NCI-H69 (cell line): ENCODE measurements around the gene MOV10.
"Not testable (repeated sequence)": the region's sequence is repeated elsewhere in the genome, so short reads cannot be mapped to it uniquely, and the experiment has no call there.

Source experiments
- DNase-seq: peaks from one replicate; lab custom pipeline; 2025; lab: John Stamatoyannopoulos, UW

Gene MOV10, protein sequence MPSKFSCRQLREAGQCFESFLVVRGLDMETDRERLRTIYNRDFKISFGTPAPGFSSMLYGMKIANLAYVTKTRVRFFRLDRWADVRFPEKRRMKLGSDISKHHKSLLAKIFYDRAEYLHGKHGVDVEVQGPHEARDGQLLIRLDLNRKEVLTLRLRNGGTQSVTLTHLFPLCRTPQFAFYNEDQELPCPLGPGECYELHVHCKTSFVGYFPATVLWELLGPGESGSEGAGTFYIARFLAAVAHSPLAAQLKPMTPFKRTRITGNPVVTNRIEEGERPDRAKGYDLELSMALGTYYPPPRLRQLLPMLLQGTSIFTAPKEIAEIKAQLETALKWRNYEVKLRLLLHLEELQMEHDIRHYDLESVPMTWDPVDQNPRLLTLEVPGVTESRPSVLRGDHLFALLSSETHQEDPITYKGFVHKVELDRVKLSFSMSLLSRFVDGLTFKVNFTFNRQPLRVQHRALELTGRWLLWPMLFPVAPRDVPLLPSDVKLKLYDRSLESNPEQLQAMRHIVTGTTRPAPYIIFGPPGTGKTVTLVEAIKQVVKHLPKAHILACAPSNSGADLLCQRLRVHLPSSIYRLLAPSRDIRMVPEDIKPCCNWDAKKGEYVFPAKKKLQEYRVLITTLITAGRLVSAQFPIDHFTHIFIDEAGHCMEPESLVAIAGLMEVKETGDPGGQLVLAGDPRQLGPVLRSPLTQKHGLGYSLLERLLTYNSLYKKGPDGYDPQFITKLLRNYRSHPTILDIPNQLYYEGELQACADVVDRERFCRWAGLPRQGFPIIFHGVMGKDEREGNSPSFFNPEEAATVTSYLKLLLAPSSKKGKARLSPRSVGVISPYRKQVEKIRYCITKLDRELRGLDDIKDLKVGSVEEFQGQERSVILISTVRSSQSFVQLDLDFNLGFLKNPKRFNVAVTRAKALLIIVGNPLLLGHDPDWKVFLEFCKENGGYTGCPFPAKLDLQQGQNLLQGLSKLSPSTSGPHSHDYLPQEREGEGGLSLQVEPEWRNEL

GRCh38 chr1:112674440-112674985, at the start of gene MOV10:
Gene MOV10, plus strand, starts transcription at chr1:112674659. Its CDS starts 254 bp downstream, at chr1:112674913.
- DNase-seq: peak; percentile 69

DNA sequence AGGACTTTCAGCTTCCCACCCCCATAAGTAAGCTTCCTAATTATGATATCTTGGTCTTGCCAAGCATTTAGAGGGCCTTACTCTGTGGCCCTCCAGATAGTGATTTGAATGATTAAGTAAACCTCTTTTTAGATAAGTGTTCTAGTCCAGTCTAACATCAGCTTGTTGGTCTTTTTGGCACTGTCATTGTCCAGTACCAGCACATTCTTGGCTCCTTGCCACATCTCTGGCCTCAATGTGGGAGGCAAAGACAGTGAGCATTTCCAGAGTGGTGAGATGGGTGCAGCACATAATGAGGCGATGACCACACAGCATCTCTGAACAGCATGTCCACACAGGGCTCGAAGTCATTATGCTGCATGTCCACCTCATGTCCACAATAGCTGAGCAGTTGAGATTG, 48.8 kb upstream of the MOV10 start:
- DNase-seq: no peak

DNA sequence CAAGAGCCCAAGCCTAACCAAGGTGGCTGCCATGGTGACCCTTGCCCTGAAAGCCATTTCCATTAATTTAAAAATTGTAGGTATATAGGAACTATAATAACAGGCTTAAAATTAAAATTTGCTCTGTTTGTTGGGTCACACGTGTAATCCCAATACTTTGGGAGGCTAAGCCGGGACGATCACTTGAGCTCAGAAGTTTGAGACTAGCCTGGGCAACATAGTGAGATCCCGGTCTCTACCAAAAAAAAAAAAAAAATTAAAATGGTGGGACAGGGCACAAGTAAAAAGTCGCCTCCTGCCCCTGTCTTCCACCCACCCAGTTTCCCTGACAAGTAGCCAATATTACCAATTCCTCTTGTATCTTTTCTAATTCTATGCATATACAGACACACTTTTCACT, 48.3 kb upstream of the MOV10 start:
- no peak for DNase-seq

DNA sequence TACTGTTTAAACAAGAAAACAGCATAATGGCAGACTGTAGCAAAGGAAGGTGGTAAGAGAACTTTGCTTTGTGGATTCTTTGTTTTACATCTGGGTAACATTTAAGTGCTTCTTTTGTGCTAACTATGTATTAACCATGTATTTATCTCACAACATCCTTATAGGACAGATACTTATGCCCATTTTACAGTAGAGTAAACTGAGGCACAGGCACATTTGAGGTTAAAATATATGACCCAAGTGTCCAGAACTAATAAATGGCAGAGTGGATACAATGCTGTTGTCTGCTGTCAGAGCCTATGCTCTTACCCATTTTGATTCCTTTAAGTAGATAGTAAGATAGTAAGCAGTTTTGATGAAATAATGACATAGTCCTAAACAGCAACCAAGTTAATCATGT, 47.6 kb upstream of the MOV10 start:
- DNase-seq: no peak

DNA sequence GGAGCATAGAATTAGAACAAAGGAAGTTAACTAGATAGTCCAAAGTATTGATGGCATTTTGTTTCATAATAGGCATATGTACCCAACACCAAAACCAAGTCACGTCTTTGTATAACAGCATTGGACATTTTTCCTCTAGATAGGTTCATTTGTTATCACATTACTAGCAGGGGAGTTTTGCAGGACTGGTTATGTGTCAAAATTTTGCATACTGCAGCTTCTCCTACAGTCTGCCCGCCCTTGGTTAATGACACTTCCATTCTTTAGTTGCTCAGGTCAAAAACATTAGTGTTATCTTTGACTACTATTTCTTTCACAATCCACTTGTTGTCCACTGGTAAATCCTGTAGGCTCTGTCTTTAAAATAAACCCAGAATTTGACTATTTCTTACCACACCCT, 45.9 kb upstream of the MOV10 start:
- no peak for DNase-seq

GRCh38 chr1:112629256-112629655, 45.2 kb upstream of the MOV10 start:
- no peak for DNase-seq

- DNase-seq: no peak
Observed at GRCh38 chr1:112633628-112634027, 40.8 kb upstream of the MOV10 start.

DNA sequence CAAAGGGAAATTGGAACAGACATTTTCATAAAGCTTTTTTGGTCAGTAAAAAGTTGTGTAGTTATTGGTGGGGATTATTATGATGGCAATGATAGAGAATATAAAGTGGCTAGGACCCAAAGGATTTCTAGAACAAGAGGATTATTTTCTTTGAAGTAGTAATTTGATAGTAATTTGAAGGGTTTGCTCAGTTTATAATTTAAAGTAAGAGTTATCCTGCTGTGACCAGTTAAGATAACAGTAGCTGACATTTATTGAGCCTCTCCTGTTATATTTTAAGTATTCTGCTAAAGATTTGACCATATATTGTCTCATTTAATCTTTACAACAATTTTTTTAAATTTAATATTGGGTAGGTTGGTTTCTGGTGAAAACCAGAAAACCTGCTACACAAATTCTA, 40.1 kb upstream of the MOV10 start:
- no peak for DNase-seq

DNA sequence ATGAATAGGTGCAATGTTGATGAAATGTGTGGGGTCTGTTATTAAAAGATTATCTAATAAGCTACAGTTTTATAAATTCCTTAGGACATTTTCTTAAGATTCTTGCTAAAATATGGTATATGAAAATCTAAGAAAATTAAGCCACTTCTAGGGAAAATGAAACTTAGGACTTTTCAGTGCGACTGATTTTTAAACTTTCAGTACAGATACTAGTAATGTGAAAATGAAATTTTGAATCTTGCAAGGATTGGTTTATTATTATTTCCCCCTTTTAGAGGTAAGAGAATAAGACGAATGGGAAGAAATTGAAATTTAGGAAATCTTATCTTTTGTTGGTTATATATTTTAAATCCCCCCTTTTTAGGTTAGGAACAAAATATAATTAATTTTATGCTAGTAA, 38.4 kb upstream of the MOV10 start:
- DNase-seq: no peak

- DNase-seq: no peak
Observed at GRCh38 chr1:112636597-112637253, 37.7 kb upstream of the MOV10 start.

DNA sequence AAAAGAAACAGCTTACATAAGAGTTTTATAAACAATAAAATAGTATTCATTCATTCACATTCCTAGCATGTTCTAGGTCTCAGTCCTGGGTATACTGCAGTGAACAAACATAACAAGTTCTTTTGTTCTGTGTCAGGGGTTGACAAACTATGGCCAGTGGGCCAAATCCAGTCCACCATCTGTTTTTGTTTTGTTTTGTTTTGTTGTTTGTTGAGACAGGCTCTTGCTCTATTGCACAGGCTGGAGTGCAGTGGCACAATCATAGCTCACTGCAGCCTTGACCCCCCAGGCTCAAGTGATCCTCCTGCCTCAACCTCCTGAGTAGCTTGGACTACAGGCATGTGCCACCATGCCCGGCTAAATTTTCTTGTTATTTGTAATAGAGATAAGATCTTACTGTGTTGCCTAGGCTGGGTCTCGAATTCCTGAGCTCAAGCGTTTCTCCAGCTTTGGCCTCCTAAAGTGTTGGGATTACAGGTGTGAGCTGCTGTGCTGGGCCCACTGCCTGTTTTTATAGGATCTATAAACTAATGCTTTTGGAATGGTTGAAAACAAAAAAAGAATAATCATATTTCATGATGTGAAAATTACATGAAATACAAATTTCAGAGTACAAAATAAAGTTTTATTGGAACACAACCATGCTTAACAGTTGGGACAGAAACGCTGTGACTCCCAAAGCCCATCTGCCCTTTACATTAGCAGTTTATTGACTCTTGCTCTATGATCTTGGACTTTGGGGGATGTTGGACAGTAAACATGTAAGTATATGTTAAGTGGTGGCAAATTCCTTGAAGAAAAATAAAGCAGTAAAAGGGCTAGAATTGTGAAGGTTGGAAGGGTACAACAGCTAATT, 37.0 kb upstream of the MOV10 start:
- peak; percentile 1 for DNase-seq

DNA sequence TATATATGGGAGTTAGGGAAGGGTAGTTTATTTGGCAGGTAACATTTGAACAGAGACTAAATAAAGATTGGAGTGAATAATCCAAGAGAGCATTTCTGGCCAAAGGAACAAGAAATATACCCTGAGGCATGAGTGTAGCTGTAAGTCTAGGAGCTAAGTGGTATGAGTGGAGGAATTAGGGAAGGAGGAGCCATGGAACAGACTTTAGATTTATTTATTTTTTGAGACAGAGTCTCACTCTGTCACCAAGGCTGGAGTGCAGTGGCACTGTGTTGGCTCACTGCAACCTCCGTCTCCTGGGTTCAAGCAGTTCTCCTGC, 36.4 kb upstream of the MOV10 start:
- no peak for DNase-seq

- DNase-seq: not testable (repeated sequence)
Observed at GRCh38 chr1:112640437-112640836, 34.0 kb upstream of the MOV10 start.

DNA sequence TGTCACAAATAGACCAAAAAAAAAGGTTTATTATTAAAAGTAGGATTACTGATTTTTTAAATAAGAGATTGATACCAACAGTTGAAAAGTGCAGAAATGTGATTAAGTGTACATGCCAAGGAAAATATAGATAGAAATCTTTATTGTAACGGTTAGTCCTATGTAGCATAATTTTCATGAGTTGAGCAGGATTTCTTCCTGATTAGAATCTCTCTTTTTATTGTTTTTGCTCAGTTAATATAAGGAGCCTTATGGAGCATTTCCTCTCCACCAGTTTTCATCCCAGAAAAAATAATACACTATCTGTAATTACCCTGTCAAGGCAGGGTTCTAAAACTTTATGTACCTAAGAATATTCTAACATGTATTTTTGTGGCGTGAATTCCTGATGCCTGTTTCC, 31.4 kb upstream of the MOV10 start:
- no peak for DNase-seq

GRCh38 chr1:112646225-112646624, 28.2 kb upstream of the MOV10 start:
- DNase-seq: no peak

GRCh38 chr1:112651205-112651604, 23.3 kb upstream of the MOV10 start:
- no peak for DNase-seq

GRCh38 chr1:112665857-112666256, 8.6 kb upstream of the MOV10 start:
- DNase-seq: no peak

DNA sequence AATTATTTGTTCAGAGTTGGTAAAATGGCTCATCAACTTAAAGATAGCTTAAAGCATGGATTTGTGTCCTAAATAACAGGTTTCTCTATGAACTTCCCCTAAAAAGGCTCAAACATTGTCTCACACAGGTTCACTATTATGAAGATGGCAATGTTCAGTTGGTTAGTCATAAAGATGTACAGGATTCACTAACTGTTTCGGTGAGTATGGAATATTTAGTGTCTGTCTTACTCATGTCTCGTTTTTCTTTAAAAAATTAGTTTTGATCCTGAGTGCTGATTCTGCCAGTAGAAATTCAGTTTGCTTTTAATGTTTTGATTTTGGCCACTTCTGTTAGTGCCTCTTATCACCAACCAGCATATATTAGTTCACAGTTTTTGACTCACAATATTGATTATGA, 7.5 kb upstream of the MOV10 start:
- DNase-seq: no peak

DNA sequence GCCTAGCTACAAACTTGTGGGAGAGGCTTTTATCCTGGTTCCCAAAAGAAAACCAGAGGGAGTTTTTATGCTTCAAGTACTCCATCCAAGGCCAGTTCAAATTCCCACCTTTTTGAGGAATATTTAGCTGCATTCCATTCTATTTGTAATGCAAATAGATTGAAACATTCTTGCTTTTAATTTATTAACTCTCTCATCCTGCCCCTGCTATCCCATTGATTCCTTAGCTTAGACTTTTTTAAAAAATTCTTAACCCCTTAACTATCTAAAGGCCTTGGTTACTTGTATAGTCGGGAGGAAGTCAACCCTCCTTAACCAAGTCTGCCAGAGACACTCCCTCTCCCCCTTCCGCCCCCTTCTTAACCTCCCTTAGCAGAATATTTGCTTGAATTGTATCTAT, 2.5 kb upstream of the MOV10 start:
- DNase-seq: no peak

- no peak for DNase-seq
Observed at GRCh38 chr1:112672842-112673241, 1.6 kb upstream of the MOV10 start.
